Measurements from ENCODE around the gene REG1B. TPM values are rescaled to one million over a fixed set of nuclear protein-coding genes. Genes with fewer than 3 reads are reported as not detected.

Gene REG1B, protein sequence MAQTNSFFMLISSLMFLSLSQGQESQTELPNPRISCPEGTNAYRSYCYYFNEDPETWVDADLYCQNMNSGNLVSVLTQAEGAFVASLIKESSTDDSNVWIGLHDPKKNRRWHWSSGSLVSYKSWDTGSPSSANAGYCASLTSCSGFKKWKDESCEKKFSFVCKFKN
- not detected in 2 replicates for total RNA-seq (2014; rRNA removed; shearing (Covaris generic))

DNA sequence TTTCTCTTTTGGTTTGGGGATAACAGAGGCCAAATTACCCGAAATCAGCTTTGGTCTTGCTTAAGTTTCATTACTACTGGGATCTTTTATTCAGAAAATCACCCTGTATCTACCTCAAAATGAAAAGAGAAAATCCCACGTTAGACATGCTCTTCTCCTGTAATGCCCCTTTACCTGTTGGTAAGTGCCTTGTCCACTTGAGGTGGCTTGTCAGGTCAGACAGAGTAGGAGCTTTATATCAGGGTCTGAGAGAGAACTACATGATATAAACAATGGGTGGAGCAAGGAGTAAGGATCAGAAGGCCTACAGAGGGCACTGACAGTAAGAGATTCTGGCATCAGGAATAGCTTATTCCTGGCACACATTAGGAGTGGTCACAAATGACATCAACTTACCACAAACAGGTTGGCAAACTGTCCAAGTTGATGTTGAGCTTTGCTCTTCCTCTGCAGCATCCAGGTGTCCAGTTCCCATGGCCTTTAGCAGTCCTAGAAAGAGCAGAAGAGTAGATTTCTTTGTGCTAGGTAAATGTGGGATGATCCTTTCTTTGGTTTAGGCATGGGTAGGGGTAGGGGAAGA, at the start of gene REG1B:
REG1B (minus strand) TSS at position 209 of the 580 bp plus-strand sequence. CDS start 381 bp downstream, outside the sequence.
- in situ Hi-C loops (cut with HindIII; ENCODE audit: low sequenced_read_pairs) = no loop called here

DNA sequence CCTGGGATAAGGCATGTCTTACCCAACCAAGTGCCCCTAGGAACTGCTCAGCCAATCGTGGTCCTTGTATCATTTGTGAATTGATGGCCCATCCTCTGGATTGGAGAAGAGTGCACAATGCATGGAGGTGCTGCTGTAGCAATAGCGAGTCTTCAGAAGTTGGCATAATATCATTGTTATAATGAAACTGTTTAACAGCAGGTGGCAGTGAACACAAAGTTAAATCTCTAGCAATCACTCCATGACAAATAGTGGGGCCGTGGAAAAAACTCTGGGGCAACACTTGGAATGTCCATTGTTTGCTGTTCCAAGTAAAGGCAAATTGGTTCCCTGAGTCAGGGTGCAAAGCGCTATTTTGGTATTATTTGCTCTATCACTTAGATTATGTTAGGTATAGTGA, 43.9 kb upstream of the REG1B start:
- no peak for DNase-seq (ENCODE audit: low spot score)
- in situ Hi-C loops (cut with HindIII; ENCODE audit: low sequenced_read_pairs) = no loop called here

More for the DNA sequence above, at the start of gene REG1B:
- no peak for DNase-seq (ENCODE audit: low spot score)

DNA sequence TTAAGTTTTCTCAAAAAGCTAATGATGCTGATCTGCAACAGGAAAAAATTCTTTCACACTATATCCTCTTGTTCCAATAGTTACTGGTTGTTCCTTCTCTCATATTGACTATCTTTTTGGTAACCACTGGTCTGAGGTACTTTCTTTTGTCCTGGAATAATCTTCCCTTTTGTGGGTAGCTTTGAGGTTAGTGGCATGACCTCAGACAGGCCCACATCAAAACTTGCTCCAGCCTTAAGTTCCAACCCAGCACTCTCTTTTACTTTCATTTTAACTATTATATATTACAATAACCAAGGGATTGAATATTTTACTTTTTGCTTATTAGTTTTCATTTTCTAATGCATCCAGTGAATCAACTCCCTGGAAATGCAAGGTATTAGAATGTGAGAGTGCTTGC, 42.0 kb upstream of the REG1B start:
- in situ Hi-C loops (cut with HindIII; ENCODE audit: low sequenced_read_pairs) = no loop called here
- no peak for DNase-seq (ENCODE audit: low spot score)

DNA sequence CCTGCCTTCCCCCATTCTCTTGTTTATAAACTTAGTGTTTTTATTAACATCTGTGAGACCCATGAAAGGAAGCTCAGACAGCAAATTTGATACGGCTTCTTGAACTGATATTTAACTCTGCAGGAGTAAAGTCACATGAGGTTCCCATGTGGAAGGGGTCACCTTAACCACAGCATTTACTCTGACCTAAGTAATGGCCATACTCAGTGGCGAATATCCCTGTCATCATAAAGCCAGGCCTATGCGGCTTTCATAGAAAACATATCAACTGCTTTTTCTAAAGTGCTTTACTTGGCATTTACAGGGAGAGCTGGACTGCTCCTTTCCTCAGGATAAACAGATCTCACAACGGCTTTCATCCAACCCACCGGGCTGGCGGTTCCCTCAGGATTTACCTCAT, 41.5 kb upstream of the REG1B start:
- no peak for DNase-seq (ENCODE audit: low spot score)
- in situ Hi-C loops (cut with HindIII; ENCODE audit: low sequenced_read_pairs) = no loop called here

DNA sequence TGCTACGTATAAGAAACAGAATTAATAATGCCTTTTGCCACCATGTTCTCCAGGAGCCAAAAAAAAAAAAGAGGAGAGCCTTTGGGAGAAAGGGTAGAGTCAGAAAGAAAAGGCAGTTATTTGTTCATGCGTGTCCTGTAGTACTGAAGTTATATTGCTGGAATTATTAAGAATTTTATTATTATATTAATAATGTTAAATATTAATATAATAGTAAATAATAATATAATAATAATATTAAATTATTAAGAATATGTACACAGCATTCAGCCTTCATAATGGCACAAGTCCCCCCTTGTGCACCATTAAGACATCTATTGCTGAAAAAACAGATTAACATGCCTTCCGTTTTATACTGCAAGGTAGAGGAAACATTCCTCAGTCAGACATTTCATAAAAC, 40.6 kb upstream of the REG1B start:
- DNase-seq (ENCODE audit: low spot score) = no peak
- in situ Hi-C loops (cut with HindIII; ENCODE audit: low sequenced_read_pairs) = no loop called here

DNA sequence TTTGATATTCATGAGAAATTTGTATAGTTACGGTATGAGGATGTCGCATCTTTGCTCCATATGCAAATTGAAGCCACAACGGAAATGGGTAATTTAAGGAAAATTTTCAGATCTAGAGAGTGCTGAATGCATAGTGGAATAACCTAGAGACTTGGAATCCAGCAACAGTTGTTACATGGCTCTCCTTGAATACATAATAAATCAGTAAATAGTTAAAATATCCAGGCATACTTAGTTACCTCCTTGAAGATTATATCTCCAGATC, 37.9 kb upstream of the REG1B start:
- in situ Hi-C loops (cut with HindIII; ENCODE audit: low sequenced_read_pairs) = no loop called here
- no peak for DNase-seq (ENCODE audit: low spot score)

DNA sequence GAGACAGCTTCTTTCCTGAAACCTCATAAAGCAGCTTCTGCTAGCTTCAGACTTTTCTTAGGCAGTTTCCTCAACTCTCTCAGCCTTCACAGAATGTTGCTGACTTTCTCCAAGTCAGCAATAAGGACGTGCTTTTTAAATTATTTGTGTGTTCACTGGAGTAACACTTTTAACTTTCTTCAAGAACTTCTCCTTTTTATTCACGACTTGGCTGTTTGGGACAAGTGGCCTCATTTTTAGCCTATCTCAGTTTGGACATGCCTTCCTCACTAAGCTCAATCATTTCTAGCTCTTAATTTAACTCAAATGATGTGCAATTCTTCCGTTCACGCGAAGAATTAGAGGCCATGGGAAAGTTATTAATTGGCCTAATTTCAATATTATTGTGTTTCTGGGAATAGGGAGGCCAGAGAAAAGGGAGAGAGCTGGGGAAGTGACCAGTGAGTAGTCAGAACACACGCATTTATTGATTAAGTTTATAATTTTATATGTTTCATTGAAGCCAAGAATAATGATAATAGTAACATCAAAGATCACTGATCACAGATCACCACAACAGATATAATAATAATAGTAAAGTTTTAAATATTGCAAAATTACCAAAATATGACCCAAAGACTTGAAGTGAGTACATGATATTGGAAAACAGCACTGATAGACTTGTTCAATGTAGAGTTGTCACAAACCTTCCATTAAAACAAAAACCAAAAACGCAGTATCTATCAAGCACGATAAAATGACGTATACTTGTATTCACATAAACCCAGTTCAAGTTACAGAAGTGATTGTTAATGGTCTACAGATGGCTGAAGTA, 37.3 kb upstream of the REG1B start:
- in situ Hi-C loops (cut with HindIII; ENCODE audit: low sequenced_read_pairs) = no loop called here
- no peak for DNase-seq (ENCODE audit: low spot score)

DNA sequence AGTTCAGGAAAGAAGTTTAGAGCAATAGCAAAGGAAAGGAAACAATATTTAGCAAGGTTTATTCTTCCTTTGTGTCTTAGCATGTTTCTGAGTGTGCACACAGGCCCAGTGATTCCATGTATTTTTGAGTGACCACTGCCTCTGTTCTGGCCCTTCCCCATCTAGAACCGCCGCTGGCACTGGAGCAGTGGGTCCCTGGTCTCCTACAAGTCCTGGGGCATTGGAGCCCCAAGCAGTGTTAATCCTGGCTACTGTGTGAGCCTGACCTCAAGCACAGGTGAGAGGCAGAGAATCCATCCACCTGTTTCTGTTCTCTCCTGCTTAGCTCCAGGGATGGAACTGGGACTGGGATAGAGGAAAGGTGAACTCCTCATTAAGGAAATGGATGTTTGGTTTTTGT, 34.9 kb upstream of the REG1B start:
- in situ Hi-C loops (cut with HindIII; ENCODE audit: low sequenced_read_pairs) = no loop called here
- no peak for DNase-seq (ENCODE audit: low spot score)

DNA sequence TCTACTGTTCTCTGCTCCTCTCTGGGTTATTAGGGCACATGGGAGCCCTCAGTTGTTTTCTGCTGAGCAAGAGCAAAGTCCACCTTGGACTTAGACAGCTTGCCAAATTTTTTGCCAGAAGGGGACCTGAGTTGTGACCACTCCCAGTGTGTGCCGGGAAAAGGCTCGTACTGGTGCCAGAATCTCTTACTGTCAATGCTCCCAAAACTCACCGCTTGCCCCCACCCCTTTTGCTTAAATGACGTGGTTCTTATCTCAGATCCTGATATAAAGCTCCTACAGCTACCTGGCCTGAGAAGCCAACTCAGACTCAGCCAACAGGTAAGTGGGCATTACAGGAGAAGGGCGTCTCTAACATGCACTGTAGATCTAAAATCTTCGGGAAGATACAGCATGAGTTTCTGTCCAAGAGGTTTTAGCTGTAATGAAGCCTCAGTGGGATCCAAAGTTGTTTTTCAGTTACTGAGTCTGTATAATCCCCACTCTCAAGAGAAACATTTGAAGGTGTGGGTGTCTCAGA, 32.5 kb upstream of the REG1B start, which contains the start of gene REG1A:
REG1A (plus strand) TSS at position 295 of the 520 bp plus-strand sequence. CDS start 374 bp downstream, outside the sequence.
- in situ Hi-C loops (cut with HindIII; ENCODE audit: low sequenced_read_pairs) = no loop called here
- no peak for DNase-seq (ENCODE audit: low spot score)

DNA sequence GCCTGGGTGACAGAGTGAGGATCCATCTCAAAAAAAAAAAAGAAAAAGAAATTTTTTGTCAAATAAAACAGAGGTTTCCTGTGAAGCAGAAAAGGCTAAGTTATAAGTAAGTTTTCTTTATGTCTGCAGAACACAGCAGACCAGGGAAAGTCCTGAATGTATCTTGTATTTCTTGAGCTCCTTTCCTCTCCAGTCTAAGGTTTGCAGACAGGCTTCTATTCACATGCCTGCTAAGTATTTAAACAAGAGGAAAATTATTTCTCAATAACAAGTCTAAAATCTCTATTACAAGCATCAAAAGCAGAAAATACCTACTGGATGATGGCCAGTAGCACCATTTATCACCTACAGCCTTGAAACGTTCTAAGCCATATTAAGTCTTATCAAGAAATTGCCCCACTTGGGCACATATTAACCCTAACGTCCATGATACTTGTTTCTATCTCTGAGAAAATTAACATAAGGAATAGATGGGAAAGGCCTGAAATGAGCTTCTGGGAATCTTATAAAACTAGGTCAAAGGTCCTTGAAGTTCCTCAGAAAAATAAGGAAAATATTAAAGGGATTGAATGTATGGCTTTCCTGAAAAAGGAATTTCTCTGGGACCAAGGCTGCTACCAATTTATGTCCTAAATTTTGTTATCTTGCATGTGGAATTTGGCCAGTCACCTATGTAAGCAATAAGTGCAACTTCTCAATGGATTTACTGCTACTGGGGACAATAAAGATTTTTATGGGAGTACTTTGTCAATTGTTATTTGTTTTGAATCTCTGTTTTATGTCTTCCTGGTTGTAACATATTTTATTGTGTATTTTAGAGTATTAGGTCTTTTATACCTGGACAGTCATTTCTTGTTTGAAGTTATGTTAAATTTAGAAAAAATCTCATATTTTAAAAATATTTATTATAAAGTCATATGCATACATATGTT, 29.5 kb upstream of the REG1B start:
- no peak for DNase-seq (ENCODE audit: low spot score)
- in situ Hi-C loops (cut with HindIII; ENCODE audit: low sequenced_read_pairs) = no loop called here

DNA sequence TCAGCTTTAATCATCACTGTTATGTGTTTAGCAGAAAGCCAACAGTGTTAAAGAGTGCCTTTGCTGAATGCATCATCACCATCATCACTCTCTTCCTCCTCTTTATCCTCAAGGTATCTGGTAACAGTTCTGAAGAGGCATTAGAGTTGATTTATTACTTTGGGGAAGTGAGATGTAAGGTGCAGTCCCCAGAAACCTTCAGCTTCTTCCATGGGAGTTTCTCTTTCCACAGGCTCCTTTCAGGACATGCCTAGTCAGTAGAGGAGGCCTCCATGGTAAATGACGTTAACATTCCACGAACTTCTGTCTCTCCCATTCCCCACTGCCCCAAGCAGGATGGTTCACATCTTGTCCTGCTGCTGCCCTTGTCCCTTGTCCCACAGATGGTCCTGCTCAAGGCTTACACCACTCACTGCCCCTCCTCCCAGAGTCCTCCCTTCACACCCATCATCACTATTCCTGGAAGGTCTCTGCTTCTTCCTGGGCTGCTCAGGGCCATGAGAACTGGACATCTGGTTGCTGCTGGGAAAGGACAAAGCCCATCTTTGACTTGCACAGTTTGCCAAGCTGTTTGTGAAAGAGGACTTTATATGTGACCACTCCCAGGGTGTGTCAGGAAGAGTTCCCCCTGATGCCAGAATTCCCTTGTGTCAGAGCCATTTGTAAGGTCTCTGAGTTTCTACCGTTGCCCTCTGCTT, 27.2 kb upstream of the REG1B start:
- in situ Hi-C loops (cut with HindIII; ENCODE audit: low sequenced_read_pairs) = no loop called here
- DNase-seq (ENCODE audit: low spot score) = no peak

DNA sequence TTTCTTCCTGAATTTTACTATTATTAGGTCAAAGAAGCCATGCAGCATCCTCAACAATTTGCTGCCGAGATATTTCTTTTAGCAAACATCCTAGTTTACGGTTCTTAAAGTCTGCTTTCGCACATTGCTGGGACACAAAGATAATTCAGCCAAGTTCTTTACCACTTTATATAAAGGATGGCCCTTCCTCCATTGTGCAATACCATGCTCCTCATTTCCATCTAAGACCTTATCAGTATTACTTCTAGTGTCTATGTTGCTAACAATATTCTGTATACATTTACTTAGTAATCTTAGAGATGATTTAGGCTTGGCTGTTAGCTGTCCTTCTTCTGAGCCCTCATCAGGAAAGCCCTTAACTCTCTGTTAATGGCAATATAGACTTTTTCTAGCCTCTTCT, 24.5 kb upstream of the REG1B start:
- in situ Hi-C loops (cut with HindIII; ENCODE audit: low sequenced_read_pairs) = no loop called here
- no peak for DNase-seq (ENCODE audit: low spot score)

DNA sequence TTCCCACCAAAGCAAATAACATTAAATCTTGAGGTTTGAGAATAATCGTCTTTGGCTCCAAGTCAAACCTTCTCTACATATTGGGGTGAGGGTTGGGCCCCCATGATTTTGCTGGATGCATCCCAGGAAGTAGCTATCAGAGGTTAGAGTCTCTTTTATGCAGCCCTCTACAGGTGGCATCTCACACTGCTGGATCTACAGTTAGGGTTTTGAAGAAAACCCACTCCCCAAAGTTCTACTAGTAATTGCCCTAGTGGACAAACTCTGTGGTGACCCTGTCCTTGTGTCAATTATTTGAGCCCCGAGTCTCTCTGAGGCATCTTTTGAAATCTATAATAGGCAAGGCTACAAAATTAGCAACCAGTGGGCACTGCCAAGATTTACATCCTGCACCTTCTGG, 17.5 kb upstream of the REG1B start:
- no peak for DNase-seq (ENCODE audit: low spot score)
- in situ Hi-C loops (cut with HindIII; ENCODE audit: low sequenced_read_pairs) = no loop called here

DNA sequence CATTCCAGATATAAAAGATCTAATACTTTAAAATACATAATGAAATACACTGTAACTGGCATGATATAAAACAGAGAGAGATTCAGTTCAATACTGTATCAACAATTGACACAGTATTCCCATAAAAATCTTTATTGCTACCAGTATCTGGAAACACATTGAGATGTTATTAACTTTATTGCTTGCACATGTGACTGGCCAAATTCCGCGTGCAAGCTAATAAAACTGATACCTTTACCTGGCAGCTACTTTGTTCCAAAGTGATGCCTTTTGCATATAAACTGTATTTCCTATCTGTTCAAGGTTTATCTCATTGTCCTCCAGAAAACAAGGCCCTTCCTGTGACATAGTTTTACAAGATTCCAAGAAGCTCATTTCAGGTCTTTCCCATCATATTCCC, 15.4 kb upstream of the REG1B start:
- in situ Hi-C loops (cut with HindIII; ENCODE audit: low sequenced_read_pairs) = no loop called here
- DNase-seq (ENCODE audit: low spot score) = no peak

DNA sequence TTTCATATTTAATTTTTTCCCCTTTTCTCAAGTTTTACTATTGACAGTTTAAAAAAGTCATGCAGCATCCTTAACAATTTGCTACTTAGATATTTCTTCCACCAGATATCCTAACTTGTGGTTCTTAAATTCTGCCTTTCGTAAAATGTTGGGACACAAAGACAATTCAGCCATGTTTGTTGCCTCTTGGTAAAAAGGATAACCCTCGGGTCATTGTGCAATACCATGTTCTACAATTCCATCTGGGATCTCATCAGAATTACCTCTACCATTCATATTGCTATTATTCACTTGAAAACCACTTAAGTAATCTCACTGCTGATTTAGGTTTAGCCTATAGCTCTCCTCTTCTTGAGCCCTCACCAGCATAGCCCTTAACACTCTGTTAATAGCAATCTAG, 13.2 kb upstream of the REG1B start:
- in situ Hi-C loops (cut with HindIII; ENCODE audit: low sequenced_read_pairs) = no loop called here
- DNase-seq (ENCODE audit: low spot score) = no peak

DNA sequence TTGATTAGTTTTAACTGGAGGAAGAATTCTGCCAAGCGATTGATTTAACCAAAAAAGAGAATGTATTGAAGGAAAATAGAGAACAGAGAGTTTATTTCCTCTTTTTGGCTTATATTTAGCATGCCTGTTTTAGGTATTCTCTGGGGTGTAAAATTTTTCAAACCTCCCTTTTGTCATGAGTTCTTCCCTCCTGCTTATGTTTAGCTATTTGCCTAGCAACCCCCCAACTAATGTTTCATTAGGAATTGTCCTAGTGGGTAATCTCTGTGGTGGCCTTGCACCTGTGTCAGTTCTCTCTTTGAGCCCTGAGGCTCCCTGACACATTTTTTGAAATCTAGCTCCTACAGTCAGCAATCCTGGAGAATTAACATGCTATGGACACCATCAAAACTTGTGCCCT, 12.5 kb upstream of the REG1B start:
- in situ Hi-C loops (cut with HindIII; ENCODE audit: low sequenced_read_pairs) = no loop called here
- DNase-seq (ENCODE audit: low spot score) = no peak

DNA sequence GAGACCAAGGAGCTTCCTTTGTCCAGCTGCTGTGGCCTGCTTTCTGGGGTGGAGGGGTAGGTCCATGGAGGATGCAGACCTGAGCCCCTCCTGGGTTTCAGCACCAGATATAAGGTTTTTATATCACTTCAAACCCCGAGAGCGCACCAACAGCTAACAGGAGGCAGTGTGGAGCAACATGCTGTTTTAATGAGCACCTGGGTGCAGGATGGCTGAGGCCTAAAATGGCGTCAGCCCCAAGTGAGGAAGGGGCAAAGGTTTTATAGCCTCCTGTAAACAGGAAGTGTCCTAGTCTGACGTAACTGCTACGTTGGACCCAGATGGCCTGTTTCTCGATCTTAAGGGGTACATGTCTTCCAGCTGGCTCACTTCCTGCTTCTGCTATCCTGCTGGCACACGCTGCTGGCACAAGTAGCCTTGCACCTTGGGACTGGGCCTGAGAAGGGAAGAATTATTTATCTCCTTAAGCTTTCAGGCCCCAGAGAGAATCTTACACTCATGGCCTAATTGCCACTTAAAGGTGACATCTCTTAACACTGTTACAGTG, 11.4 kb upstream of the REG1B start:
- in situ Hi-C loops (cut with HindIII; ENCODE audit: low sequenced_read_pairs) = no loop called here
- no peak for DNase-seq (ENCODE audit: low spot score)

DNA sequence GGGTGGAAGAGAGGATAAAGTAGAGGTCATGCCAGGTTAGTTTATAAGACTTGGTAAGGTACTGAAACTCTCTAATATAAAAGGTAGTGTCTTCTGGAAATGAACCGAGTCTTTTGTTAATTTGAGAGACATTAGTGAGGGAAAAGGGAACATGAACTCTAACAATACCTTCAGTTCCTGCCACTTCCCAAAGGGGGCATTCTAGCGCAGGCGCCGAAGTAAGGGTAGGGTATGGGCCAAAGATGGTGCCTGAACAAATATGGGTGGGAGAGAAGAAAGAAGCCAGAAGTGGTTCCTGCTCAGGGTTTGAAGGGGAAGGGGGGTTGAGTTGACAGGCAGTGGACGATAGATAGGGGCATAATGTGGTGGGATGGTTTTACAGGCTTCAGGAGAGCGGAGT, 10.1 kb upstream of the REG1B start:
- in situ Hi-C loops (cut with HindIII; ENCODE audit: low sequenced_read_pairs) = no loop called here
- DNase-seq (ENCODE audit: low spot score) = no peak

DNA sequence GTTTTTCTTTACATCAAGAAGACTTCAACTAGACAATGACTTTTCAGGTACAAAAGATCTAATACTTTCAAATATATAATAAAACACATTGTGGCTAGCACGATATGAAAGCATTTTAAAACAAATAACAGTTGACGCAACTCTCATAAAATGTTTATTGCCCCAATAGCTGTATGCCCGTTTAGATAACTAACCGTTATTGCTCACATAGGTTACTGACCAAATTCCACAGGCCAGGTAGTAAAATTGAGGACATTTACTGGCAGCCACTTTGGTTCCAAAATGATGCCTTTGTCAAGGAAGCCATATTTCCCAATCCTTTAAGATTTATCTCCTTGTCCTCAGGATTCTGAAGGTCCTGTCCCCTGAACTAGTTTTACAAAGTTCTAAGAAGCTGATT, 2.9 kb upstream of the REG1B start:
- DNase-seq (ENCODE audit: low spot score) = no peak
- in situ Hi-C loops (cut with HindIII; ENCODE audit: low sequenced_read_pairs) = no loop called here
